Left ventricle myocardium inferior (tissue), 1 donor: ENCODE results near the gene DNTTIP2. TPM values are rescaled to one million over a fixed set of nuclear protein-coding genes. Genes with fewer than 3 reads are reported as not detected.

Experiments
- DNase-seq: peaks from one replicate; pipeline ENCODE4 v3.0.0-alpha.2; 2020
- H3K27ac ChIP-seq: fragments of 200-600 bp; replicated peaks from 2 replicates; pipeline ENCODE4 v1.8.0; 2021
- H3K27me3 ChIP-seq: fragments of 200-600 bp; 2 replicates; pipeline ENCODE4 v1.8.0; 2021; ENCODE audit warnings: low read depth
- H3K36me3 ChIP-seq: fragments of 200-600 bp; 2 replicates; pipeline ENCODE4 v1.8.0; 2021
- H3K4me1 ChIP-seq: fragments of 200-600 bp; 2 replicates; pipeline ENCODE4 v1.8.0; 2021
- H3K4me3 ChIP-seq: fragments of 200-600 bp; 2 replicates; pipeline ENCODE4 v1.8.0; 2021; ENCODE audit warnings: mild to moderate bottlenecking, moderate library complexity
- H3K9me3 ChIP-seq: fragments of 200-600 bp; replicated peaks from 2 replicates; pipeline ENCODE4 v1.8.0; 2021
- CTCF ChIP-seq: fragments of 200-600 bp; IDR thresholded peaks from 2 replicates; pipeline ENCODE4 v1.8.0; 2021; ENCODE audit warnings: antibody characterized with exemption, mild to moderate bottlenecking, borderline replicate concordance
- intact Hi-C: fragments of 100-400 bp; cut with micrococcal nuclease; formaldehyde crosslinking; loops from one replicate; pipeline ENCODE4 v1.11.0; 2022
- total RNA-seq: library from RNA; stranded (reverse); fragmentation: NEBNext Ultra II Directional; extraction: Animal tissue kit (Norgen Biotek cat#: 25700); gene quantifications from one replicate; pipeline ENCODE4 v1.2.1, GENCODE V29; 2021
- donor health status: DM: no; HTN: yes; CAD: no; lungs with severe emphysema.

DNTTIP2 gene
- total RNA-seq, 1 donor from 2014 or later: 40.0 TPM

- no peaks in the 10 kb centered on the region for H3K27me3 ChIP-seq
- peaks cover 3% of the 10 kb centered on the region for H3K36me3 ChIP-seq
- H3K9me3 ChIP-seq: peaks cover 5% of the 10 kb centered on the region
- H3K4me3 ChIP-seq: peak overlapping the region; percentile 86
- peak; percentile 70 for DNase-seq
- peak overlapping the region; percentile 98 for H3K27ac ChIP-seq
- intact Hi-C loops: loop anchor here (10.0 kb wide), 1 partner anchor 413 kb away; no protein-coding TSS in a partner anchor
- peaks cover 50% of the 10 kb centered on the region for H3K4me1 ChIP-seq
- no peak for TF ChIP-seq CTCF
These were observed 31.2 kb downstream of the DNTTIP2 start for GRCh38 chr1:93847811-93848288.

- no peak for TF ChIP-seq CTCF
- Histone ChIP-seq H3K27me3 (no peaks in the 10 kb centered on the region), H3K36me3 (peaks cover 4% of the 10 kb centered on the region), H3K4me3 (peak overlapping the region; percentile 86), H3K27ac (peak overlapping the region; percentile 98), H3K9me3 (peaks cover 5% of the 10 kb centered on the region), H3K4me1 (peaks cover 50% of the 10 kb centered on the region)
- intact Hi-C loops: loop anchor here (10.0 kb wide), 1 partner anchor 412 kb away; no protein-coding TSS in a partner anchor
- DNase-seq: peak; percentile 85
These were observed 31.8 kb downstream of the DNTTIP2 start for GRCh38 chr1:93846992-93847810.

GRCh38 chr1:93846206-93846991 lies 32.6 kb downstream of the DNTTIP2 start:
- TF ChIP-seq CTCF: peak; percentile 63
- no peaks in the 10 kb centered on the region for H3K27me3 ChIP-seq

GRCh38 chr1:93845538-93846205 lies 33.3 kb downstream of the DNTTIP2 start:
- Histone ChIP-seq H3K36me3 (peaks cover 4% of the 10 kb centered on the region), H3K27ac (peak overlapping the region; percentile 98), H3K27me3 (no peaks in the 10 kb centered on the region), H3K4me3 (peak overlapping the region; percentile 86), H3K4me1 (peaks cover 43% of the 10 kb centered on the region), H3K9me3 (peaks cover 5% of the 10 kb centered on the region)
- intact Hi-C loops: loop anchor here (10.0 kb wide), 1 partner anchor 411 kb away; no protein-coding TSS in a partner anchor
- DNase-seq: no peak
- no peak for TF ChIP-seq CTCF

More at GRCh38 chr1:93846206-93846991, 32.6 kb downstream of the DNTTIP2 start:
- DNase-seq: peak; percentile 91
- H3K4me1 ChIP-seq: peaks cover 49% of the 10 kb centered on the region
- peaks cover 4% of the 10 kb centered on the region for H3K36me3 ChIP-seq
- H3K27ac ChIP-seq: peak overlapping the region; percentile 98
- intact Hi-C loops: loop anchor here (10.0 kb wide), 1 partner anchor 412 kb away; no protein-coding TSS in a partner anchor
- peak overlapping the region; percentile 86 for H3K4me3 ChIP-seq
- peaks cover 5% of the 10 kb centered on the region for H3K9me3 ChIP-seq
